Epithelial cell of proximal tubule (primary cell): ENCODE measurements around the gene FBXW5. TPM values are rescaled to one million over a fixed set of nuclear protein-coding genes. Genes with fewer than 3 reads are reported as not detected.
A peak's percentile ranks its signal among the peaks of the same experiment; 100 is the strongest.

Experiments used
- DNase-seq: peaks from one replicate; pipeline ENCODE4 v3.0.0-alpha.2; 2011; ENCODE audit warnings: low read depth
- H3K4me3 ChIP-seq: 2 replicates; pipeline ENCODE4 v1.5.1; 2011; ENCODE audit warnings: low read depth, mild to moderate bottlenecking, low read length
- CTCF ChIP-seq: conservative IDR thresholded peaks from 2 replicates; pipeline ENCODE4 v1.5.1; 2012; ENCODE audit warnings: low read depth, mild to moderate bottlenecking, low read length
- total RNA-seq: library from RNA; depleted of rRNA; stranded (reverse); fragments of >200 nt; gene quantifications from 2 replicates; pipeline ENCODE4 v1.2.3, GENCODE V29; 2015

The FBXW5 gene
- total RNA-seq, 1 donor from 2014 or later = 124 TPM

GRCh38 chr9:136947028-136947891 is 2.7 kb upstream of the FBXW5 start:
- H3K4me3 ChIP-seq = no peak overlapping the region
- no peak for TF ChIP-seq CTCF
- DNase-seq = no peak

- DNase-seq = no peak
- no peak for TF ChIP-seq CTCF
- H3K4me3 ChIP-seq = no peak overlapping the region
These were observed 1.9 kb upstream of the FBXW5 start for GRCh38 chr9:136946228-136947027.

- no peak for TF ChIP-seq CTCF
- H3K4me3 ChIP-seq = no peak overlapping the region
- DNase-seq = no peak
These were observed 1.0 kb upstream of the FBXW5 start for GRCh38 chr9:136945333-136946227.

DNA sequence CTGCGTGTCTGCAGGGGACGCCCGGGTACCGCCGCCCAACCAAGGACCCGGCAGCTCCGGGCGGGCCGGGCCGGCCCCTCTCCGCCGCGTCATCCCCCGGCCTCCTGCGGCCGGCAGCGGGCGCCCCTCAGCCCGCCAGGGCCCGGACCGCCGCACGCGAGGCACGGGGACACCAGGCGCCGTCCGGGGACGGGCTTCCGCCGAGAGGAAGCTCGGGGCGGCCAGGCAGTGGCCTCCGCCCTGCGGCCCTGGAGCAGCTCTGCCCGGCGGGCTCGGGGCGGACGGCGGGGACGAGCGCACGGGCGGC is 373 bp downstream of the FBXW5 start:
- no peak for TF ChIP-seq CTCF
- DNase-seq = no peak
- peak overlapping the region; percentile 91 for H3K4me3 ChIP-seq

GRCh38 chr9:136943291-136944211 is 987 bp downstream of the FBXW5 start:
- H3K4me3 ChIP-seq = peak overlapping the region; percentile 91
- DNase-seq = no peak
- TF ChIP-seq CTCF = no peak

GRCh38 chr9:136942881-136943230 is 1.7 kb downstream of the FBXW5 start:
- no peak for TF ChIP-seq CTCF
- peak overlapping the region; percentile 91 for H3K4me3 ChIP-seq
- no peak for DNase-seq
